ENCODE measurements around the gene RGPD8.
"Not testable (repeated sequence)": the region's sequence is repeated elsewhere in the genome, so short reads cannot be mapped to it uniquely, and the experiment has no call there.

RGPD8 gene

GRCh38 chr2:112434890-112435715, 1.7 kb upstream of the RGPD8 start:
- not testable (repeated sequence) for FAIRE-seq

- FAIRE-seq = no peak
Observed at GRCh38 chr2:112433932-112434730, 686 bp upstream of the RGPD8 start.

DNA sequence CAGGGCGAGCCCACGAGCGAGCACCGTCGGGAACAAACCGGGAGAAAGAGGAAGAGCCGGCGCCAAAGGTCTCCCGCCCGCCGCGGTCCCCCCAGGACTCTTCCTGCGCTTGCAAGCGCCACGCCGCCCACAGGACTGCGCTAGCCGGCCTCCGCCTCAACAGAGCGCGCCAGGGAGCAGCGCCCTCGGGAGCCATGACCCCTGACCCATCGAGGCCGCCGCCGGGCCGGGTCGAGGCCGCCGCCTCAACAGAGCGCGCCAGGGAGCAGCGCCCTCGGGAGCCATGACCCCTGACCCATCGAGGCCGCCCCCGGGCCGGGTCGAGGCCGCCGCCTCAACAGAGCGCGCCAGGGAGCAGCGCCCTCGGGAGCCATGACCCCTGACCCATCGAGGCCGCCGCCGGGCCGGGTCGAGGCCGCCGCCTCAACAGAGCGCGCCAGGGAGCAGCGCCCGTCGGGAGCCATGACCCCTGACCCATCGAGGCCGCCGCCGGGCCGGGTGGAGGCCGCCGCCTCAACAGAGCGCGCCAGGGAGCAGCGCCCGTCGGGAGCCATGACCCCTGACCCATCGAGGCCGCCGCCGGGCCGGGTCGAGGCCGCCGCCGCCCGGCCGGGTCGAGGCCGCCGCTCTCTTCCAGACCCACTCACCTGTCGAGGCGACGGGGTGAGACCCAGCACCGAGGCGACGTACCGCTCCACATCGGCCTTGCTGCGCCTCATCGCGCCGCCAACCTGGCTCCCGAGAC, 538 bp downstream of the RGPD8 start:
- FAIRE-seq = not testable (repeated sequence)

GRCh38 chr2:112432390-112432734, 1.1 kb downstream of the RGPD8 start:
- not testable (repeated sequence) for FAIRE-seq

- not testable (repeated sequence) for FAIRE-seq
Observed at GRCh38 chr2:112431587-112432295, 1.7 kb downstream of the RGPD8 start.

DNA sequence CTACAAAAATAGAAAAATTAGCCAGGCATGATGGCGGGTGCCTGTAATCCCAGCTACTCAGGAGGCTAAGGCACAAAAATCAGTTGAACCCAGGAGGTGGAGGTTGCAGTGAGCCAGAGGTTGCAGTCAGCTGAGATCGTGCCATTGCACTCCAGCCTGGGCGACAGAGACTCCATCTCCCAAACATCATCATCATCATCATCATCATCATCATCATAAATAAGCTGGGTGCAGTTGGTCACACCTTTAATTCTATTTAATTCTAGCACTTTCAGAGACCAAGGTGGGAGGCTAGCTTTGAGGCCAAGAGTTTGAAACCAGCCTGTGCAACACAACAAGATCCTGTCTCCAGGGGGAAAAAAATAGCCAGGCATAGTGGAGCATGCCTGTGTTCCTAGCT, 8.9 kb downstream of the RGPD8 start:
- not testable (repeated sequence) for FAIRE-seq

- not testable (repeated sequence) for FAIRE-seq
Observed at GRCh38 chr2:112416860-112417259, 16.6 kb downstream of the RGPD8 start.

DNA sequence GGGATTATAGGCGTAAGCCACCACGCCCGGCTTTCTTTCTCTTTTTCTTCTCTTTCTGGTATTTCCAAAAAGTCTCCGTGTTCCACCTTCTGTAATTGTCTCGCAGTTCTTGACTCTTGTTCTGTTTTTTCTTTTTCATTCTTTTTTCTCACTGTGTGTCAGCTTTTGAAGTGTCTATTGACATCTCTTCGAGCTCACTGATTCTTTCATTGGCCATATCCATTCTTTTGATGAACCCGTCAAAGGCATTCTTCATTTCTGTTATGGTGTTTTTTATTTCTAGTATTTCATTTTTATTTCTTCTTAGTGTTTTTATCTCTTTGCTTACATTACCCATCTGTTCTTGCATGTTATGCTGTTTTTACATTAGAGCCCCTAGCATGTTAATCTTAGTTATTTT, 73.4 kb downstream of the RGPD8 start:
- not testable (repeated sequence) for FAIRE-seq

- not testable (repeated sequence) for FAIRE-seq
Observed at GRCh38 chr2:112354335-112354734, 79.1 kb downstream of the RGPD8 start.

DNA sequence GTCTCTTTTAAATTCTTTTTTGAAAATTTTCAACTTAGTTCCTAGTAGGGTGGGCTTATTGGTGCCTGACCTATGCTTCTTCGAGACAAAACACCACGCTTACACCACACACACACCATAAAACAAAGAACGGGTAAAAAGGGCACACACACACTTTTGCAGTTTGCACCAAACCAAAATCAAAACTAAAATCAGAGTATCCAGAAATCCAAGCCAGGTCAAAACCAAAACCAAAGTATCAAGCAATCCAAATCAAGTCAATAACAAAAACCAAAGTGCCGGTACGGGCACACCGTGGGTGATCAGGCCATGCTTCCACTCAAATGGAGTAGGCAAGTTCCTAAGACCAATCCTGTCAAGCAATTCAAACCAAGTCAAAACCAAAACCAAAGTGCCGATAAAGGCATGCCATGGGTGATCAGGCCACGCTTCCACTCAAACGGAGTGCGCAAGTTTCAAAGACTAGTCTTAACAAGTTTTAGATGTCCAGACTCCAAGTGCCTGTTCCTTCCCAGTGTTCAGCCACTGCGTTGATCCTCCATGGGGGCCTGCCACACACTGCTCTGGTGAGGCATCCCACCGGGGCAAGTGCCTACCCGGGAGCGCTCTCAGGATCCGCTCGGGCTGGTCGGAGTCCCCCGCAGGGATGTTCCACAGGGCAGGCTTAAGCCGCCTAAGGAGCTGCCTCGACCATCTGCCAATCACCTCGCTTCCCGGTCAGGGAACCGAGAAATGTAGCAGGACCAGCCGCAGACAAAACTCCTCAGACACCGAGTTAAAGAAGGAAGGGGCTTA, 80.4 kb downstream of the RGPD8 start:
- FAIRE-seq = not testable (repeated sequence)

DNA sequence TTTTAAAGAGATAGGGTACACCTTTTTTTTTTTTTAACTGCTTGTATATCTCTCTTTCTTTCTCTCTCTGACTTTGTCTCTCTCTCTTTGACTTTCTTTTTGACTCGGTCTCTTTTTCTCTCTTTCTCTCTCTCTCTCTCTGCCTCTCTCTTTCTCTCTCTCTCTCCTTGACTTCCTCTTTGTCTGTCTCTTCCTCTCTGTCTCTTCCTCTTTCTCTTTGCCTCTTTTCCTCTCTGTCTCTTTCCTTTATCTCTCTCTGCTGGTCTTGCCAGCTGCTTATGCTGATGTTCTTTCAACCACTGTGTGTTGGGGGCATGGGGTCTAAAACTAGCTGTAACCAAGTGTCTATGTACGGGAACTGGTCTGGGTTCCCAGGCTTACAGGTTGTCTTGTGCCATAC, 81.2 kb downstream of the RGPD8 start:
- FAIRE-seq = not testable (repeated sequence)

- no peak for FAIRE-seq
Observed at GRCh38 chr2:112345030-112346027, 88.1 kb downstream of the RGPD8 start.

- no peak for FAIRE-seq
Observed at GRCh38 chr2:112343827-112344585, 89.4 kb downstream of the RGPD8 start.

- FAIRE-seq = no peak
Observed at GRCh38 chr2:112342067-112342550, 91.3 kb downstream of the RGPD8 start.

GRCh38 chr2:112340475-112341267, 92.8 kb downstream of the RGPD8 start:
- FAIRE-seq = no peak

DNA sequence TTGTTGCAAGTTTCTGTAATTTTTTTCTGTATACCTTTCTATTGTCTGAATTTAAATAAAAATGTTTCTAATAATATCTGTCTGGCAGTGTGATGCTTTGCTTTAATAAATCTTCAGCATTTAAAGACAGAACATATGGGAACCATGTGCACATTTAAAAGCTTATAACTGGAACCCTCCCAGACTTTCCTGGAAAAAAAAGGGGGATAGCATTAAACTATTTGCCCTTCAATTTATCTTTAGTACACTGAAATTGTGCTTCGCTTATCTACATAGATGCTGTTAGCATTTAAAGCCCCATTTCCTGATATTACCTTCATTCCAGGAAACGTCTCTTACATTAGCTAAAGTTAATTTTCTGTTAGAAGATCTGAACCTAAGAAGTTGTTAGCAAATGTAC, 93.5 kb downstream of the RGPD8 start:
- no peak for FAIRE-seq

DNA sequence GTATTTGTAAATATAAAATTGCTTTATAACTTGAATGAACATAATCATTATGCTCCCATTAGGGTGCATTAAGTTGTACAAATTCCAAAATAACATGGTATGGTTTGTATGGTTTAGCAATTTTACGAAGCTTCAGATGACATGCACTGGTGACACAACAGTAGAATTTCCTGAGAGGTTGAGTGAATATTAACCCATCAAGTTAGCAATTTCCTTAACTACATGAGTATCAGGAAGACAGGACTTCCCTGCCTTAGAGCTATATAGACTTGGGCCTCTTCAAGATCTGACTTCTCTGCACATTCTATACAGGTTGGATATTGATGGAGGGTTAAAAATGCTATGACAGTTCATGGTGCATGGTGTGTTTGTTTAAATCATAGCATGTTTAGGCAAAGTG, 97.8 kb downstream of the RGPD8 start:
- FAIRE-seq = no peak

GRCh38 chr2:112332123-112332696, 101.2 kb downstream of the RGPD8 start:
- FAIRE-seq = no peak
